OCI-LY1 (cell line): Measurements from ENCODE around the gene FTCD.

Experiments
- H2AFZ ChIP-seq: fragments of 200-600 bp; sonication (generic), shearing (Covaris generic); 2 replicates; pipeline ENCODE4 v1.6.0; 2014; ENCODE audit warnings: antibody characterized with exemption, mild to moderate bottlenecking, low read length
- H3F3A ChIP-seq: fragments of 200-600 bp; sonication (generic), shearing (Covaris generic); 2 replicates; pipeline ENCODE4 v1.6.0; 2014; ENCODE audit warnings: mild to moderate bottlenecking, antibody characterized with exemption, low read length, moderate library complexity; ENCODE audit not compliant: insufficient read depth
- H3K27ac ChIP-seq: fragments of 200-600 bp; sonication (generic); 2 replicates; pipeline ENCODE4 v1.5.1; 2014; ENCODE audit warnings: low read length, mixed run types, mild to moderate bottlenecking, low read depth; ENCODE audit not compliant: poor library complexity, severe bottlenecking
- H3K27me3 ChIP-seq: fragments of 200-600 bp; sonication (generic); 2 replicates; pipeline ENCODE4 v1.6.0; 2014; ENCODE audit warnings: antibody characterized with exemption, mild to moderate bottlenecking, low read length, moderate library complexity; ENCODE audit not compliant: insufficient read depth
- H3K36me3 ChIP-seq: fragments of 200-600 bp; sonication (generic); 2 replicates; pipeline ENCODE4 v1.6.1; 2014; ENCODE audit warnings: mild to moderate bottlenecking, antibody characterized with exemption, low read length, moderate library complexity, mixed read lengths; ENCODE audit not compliant: insufficient read depth
- H3K4me1 ChIP-seq: fragments of 200-600 bp; sonication (generic); 2 replicates; pipeline ENCODE4 v1.5.1; 2014; ENCODE audit warnings: mild to moderate bottlenecking, low read length, moderate library complexity; ENCODE audit not compliant: insufficient read depth, severe bottlenecking
- H3K4me2 ChIP-seq: fragments of 200-600 bp; sonication (generic), shearing (Covaris generic); 2 replicates; pipeline ENCODE4 v1.6.1; 2014; ENCODE audit warnings: low read length
- H3K4me3 ChIP-seq: fragments of 200-600 bp; sonication (generic); 2 replicates; pipeline ENCODE4 v1.5.1; 2014; ENCODE audit warnings: low read length, low read depth, mild to moderate bottlenecking, mixed read lengths; ENCODE audit not compliant: poor library complexity, severe bottlenecking
- H3K79me2 ChIP-seq: fragments of 200-600 bp; shearing (Covaris generic); 2 replicates; pipeline ENCODE4 v1.6.1; 2016; ENCODE audit warnings: mixed run types, low read length, mixed read lengths; ENCODE audit not compliant: insufficient read depth
- H3K9ac ChIP-seq: fragments of 200-600 bp; sonication (generic), shearing (Covaris generic); 2 replicates; pipeline ENCODE4 v1.6.1; 2014; ENCODE audit warnings: mild to moderate bottlenecking, low read length, mixed read lengths
- H3K9me2 ChIP-seq: fragments of 200-600 bp; sonication (generic), shearing (Covaris generic); 2 replicates; pipeline ENCODE4 v1.6.1; 2014; ENCODE audit warnings: low read depth, mild to moderate bottlenecking, low read length, mixed read lengths
- H3K9me3 ChIP-seq: fragments of 200-600 bp; shearing (Covaris generic); 2 replicates; pipeline ENCODE4 v1.6.1; 2014; ENCODE audit warnings: low read length, mixed read lengths
- H4K20me1 ChIP-seq: fragments of 200-600 bp; sonication (generic), shearing (Covaris generic); 2 replicates; pipeline ENCODE4 v1.6.0; 2016; ENCODE audit warnings: mild to moderate bottlenecking, low read length; ENCODE audit not compliant: insufficient read depth
- CTCF ChIP-seq: fragments of 200-600 bp; sonication (generic), shearing (Covaris generic); IDR thresholded peaks from 2 replicates; pipeline ENCODE4 v1.5.1; 2017; ENCODE audit warnings: mild to moderate bottlenecking, antibody characterized with exemption, low read length, moderate library complexity, mixed read lengths
- EZH2 ChIP-seq: fragments of 200-600 bp; sonication (generic), shearing (Covaris generic); IDR thresholded peaks from 2 replicates; pipeline ENCODE4 v1.8.0; 2017; ENCODE audit warnings: borderline replicate concordance, mixed run types, mild to moderate bottlenecking, antibody characterized with exemption, low read length, moderate library complexity, mixed read lengths

FTCD gene

DNA sequence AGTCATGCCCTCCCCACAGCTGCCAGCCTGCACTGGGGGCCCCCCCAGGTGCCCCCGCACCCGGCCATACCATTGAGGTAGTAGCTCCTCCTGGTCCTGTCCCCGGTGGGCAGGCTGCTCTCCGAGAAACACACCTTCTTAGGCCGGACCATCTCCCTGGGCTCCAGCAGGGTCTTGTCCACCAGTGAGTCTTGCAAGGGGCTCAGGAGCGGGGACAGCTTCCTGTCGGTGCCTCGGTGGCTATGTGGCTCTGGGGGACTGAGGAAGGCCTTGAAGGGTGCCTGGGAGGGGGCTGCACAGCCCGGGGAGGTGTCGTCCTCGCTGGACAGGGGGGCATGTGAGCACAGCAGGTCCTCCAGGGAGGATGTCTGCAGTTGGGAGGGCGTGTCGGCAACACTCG lies 12.9 kb upstream of the FTCD start:
- no peaks in the 10 kb centered on the region for H3K79me2 ChIP-seq
- H4K20me1 ChIP-seq = no peaks in the 10 kb centered on the region
- H3F3A ChIP-seq = no peaks in the 10 kb centered on the region
- H3K36me3 ChIP-seq = no peaks in the 10 kb centered on the region
- no peaks in the 10 kb centered on the region for H3K27me3 ChIP-seq
- H3K27ac ChIP-seq = no peak overlapping the region
- no peaks in the 10 kb centered on the region for H3K4me1 ChIP-seq
- no peaks in the 10 kb centered on the region for H3K9me3 ChIP-seq
- H3K4me2 ChIP-seq = no peak overlapping the region
- H3K4me3 ChIP-seq = no peak overlapping the region
- no peak overlapping the region for H2AFZ ChIP-seq
- TF ChIP-seq CTCF = no peak
- no peak for TF ChIP-seq EZH2
- no peaks in the 10 kb centered on the region for H3K9me2 ChIP-seq
- no peak overlapping the region for H3K9ac ChIP-seq

DNA sequence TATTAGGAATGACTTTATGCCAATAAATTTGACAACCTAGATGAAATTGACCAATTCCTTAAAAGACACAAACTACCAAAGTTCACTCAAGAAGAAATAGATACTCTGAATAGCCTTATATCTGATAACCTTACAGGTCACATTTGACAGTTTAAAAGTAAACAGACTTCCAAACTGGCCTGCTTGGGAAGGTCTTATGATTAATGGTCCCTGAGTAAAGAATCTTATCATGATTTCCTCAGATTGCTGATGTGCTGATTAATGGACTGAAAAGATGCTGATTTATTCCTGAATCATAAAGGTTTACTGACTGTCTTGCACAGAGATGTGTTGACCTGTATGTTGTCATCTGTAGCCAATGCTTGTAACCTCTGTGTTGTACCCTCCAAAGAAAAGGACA lies 9.7 kb upstream of the FTCD start:
- Histone ChIP-seq H3K9ac (no peak overlapping the region), H3K9me2 (no peaks in the 10 kb centered on the region), H3K4me3 (no peak overlapping the region), H3K4me1 (no peaks in the 10 kb centered on the region), H3F3A (no peaks in the 10 kb centered on the region), H2AFZ (no peak overlapping the region), H3K27me3 (no peaks in the 10 kb centered on the region), H3K79me2 (no peaks in the 10 kb centered on the region), H3K4me2 (no peak overlapping the region), H3K36me3 (no peaks in the 10 kb centered on the region), H3K9me3 (no peaks in the 10 kb centered on the region), H3K27ac (no peak overlapping the region), H4K20me1 (no peaks in the 10 kb centered on the region)
- no peak for TF ChIP-seq CTCF
- no peak for TF ChIP-seq EZH2

- no peak for TF ChIP-seq CTCF
- no peak for TF ChIP-seq EZH2
- Histone ChIP-seq H3K9ac (no peak overlapping the region), H3K27me3 (no peaks in the 10 kb centered on the region), H3K27ac (no peak overlapping the region), H3K4me1 (no peaks in the 10 kb centered on the region), H3K79me2 (no peaks in the 10 kb centered on the region), H3K4me3 (no peak overlapping the region), H3K9me3 (no peaks in the 10 kb centered on the region), H3K4me2 (no peak overlapping the region), H3F3A (no peaks in the 10 kb centered on the region), H4K20me1 (no peaks in the 10 kb centered on the region), H3K36me3 (no peaks in the 10 kb centered on the region), H3K9me2 (no peaks in the 10 kb centered on the region), H2AFZ (no peak overlapping the region)
Observed at GRCh38 chr21:46163380-46163779, 8.0 kb upstream of the FTCD start.
